HEK293T (cell line): ENCODE results near the gene HTR2A.

Experiments
- FOXM1 ChIP-seq: fragments of 450-650 bp; IDR thresholded peaks from 2 replicates; pipeline ENCODE4 v1.6.1; 2017; ENCODE audit warnings: mild to moderate bottlenecking, borderline replicate concordance
- L3MBTL2 ChIP-seq: fragments of 450-650 bp; conservative IDR thresholded peaks from 2 replicates; pipeline ENCODE4 v1.6.1; 2016; ENCODE audit warnings: mild to moderate bottlenecking
- LEF1 ChIP-seq: fragments of 450-650 bp; IDR thresholded peaks from 2 replicates; pipeline ENCODE4 v1.6.1; 2017; ENCODE audit warnings: mild to moderate bottlenecking, borderline replicate concordance
- SUZ12 ChIP-seq: fragments of 450-650 bp; IDR thresholded peaks from 2 replicates; pipeline ENCODE4 v1.6.1; 2016; ENCODE audit warnings: mild to moderate bottlenecking
- TARDBP ChIP-seq: fragments of 450-650 bp; IDR thresholded peaks from 2 replicates; pipeline ENCODE4 v1.6.1; 2016
- ZNF384 ChIP-seq: fragments of 450-650 bp; IDR thresholded peaks from 2 replicates; pipeline ENCODE4 v1.6.1; 2016
- TF ChIP-seq, protein P1 (sequence below): fragments of 450-650 bp; IDR thresholded peaks from 2 replicates; pipeline ENCODE4 v1.6.1; 2016

DNA sequence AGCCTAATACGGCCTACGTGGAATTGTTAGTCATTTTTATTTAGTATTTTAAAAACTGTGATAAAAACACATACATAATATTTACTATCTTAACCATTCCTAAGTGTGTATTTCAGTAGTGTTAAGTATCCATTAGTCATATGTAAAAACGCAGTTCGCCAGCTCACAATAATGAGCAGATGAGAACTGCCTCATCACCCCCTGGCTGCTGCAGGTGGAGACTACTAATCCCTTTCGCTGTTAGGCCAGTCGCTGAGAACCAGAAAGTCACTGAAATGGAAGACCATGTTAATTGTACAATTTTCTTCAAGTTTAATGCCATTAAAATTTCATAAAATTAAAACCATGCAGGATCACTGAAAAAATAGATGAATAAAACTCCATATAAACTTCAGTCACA is 101.5 kb downstream of the HTR2A start:
- TF ChIP-seq ZNF384 (no peak), TARDBP (no peak), SUZ12 (no peak), LEF1 (no peak), FOXM1 (no peak), L3MBTL2 (no peak)
- TF ChIP-seq, protein P1, sequence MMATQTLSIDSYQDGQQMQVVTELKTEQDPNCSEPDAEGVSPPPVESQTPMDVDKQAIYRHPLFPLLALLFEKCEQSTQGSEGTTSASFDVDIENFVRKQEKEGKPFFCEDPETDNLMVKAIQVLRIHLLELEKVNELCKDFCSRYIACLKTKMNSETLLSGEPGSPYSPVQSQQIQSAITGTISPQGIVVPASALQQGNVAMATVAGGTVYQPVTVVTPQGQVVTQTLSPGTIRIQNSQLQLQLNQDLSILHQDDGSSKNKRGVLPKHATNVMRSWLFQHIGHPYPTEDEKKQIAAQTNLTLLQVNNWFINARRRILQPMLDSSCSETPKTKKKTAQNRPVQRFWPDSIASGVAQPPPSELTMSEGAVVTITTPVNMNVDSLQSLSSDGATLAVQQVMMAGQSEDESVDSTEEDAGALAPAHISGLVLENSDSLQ = no peak
